ENCODE data around the gene CTTNBP2NL. TPM values are rescaled to one million over a fixed set of nuclear protein-coding genes. Genes with fewer than 3 reads are reported as not detected.

The CTTNBP2NL gene
- total and polyA plus RNA-seq, 2 experiments from 2014 or later = 18.5 to 31.0 TPM

GRCh38 chr1:112358061-112358770 is 37.8 kb upstream of the CTTNBP2NL start (continued):
- TF ChIP-seq ZNF462 (CRISPR knock-in tag; IDR thresholded peaks at IDR 0.05) = no peak
- TF ChIP-seq ZNF331 (CRISPR knock-in tag; IDR thresholded peaks at IDR 0.05; ENCODE audit: low read depth) = no peak
- no peak for TF ChIP-seq ZNF114 (CRISPR knock-in tag; IDR thresholded peaks at IDR 0.05)

- H3K9me2 ChIP-seq (ENCODE audit: insufficient read depth) = peaks cover 6% of the 10 kb centered on the region; the same call in 1 of the 2 replicates
- H3K36me3 ChIP-seq (ENCODE audit: insufficient read depth) = no peaks in the 10 kb centered on the region
- DNase-seq (ENCODE audit: low spot score) = peak; percentile 83
- Mint-ChIP-seq H3K4me3 (no peak overlapping the region), H3K4me1 (peaks cover 13% of the 10 kb centered on the region), H3K9me3 (no peaks in the 10 kb centered on the region), H3K27ac (no peak overlapping the region), H3K27me3 (ENCODE audit: insufficient read depth, low read depth, poor library complexity) (peaks cover 2% of the 10 kb centered on the region), H3K36me3 (ENCODE audit: low read depth) (no peaks in the 10 kb centered on the region)
- H3K27me3 ChIP-seq (ENCODE audit: insufficient read depth) = no peaks in the 10 kb centered on the region
- no peaks in the 10 kb centered on the region for H3K79me2 ChIP-seq (replicated peaks; ENCODE audit: insufficient read depth)
- ATAC-seq = peak; percentile 98
- H3F3A ChIP-seq (replicated peaks; ENCODE audit: low read depth) = no peaks in the 10 kb centered on the region
- no peaks in the 10 kb centered on the region for H4K20me1 ChIP-seq (replicated peaks; ENCODE audit: insufficient read depth)
- H3K27ac ChIP-seq (ENCODE audit: low read depth) = no peak overlapping the region
- H3K4me2 ChIP-seq = no peak overlapping the region
- H3K4me3 ChIP-seq = no peak overlapping the region
- H3K4me1 ChIP-seq (ENCODE audit: insufficient read depth) = peaks cover 3% of the 10 kb centered on the region; the same call in 1 of the 2 replicates
- H2AFZ ChIP-seq = peak overlapping the region; percentile 93
- TF ChIP-seq ZNF331 (CRISPR knock-in tag; IDR thresholded peaks at IDR 0.05; ENCODE audit: low read depth) (no peak), EZH2 (IDR thresholded peaks at IDR 0.05; ENCODE audit: low read depth, unreplicated experiment) (no peak), ZNF114 (CRISPR knock-in tag; IDR thresholded peaks at IDR 0.05) (no peak), CTCF (conservative IDR thresholded peaks at IDR 0.05; ENCODE audit: low read depth in 2 of 2) (peak; percentile 81 to 97)
These were observed 37.1 kb upstream of the CTTNBP2NL start for GRCh38 chr1:112358798-112359408.
